GM12872 (cell line): Measurements from ENCODE around the gene PIP5K1C.

Source experiments
- CTCF ChIP-seq: IDR thresholded peaks from 3 replicates; pipeline ENCODE4 v1.5.1; 2011; ENCODE audit warnings: low read depth, mild to moderate bottlenecking, low read length, moderate library complexity; ENCODE audit not compliant: insufficient read depth

The PIP5K1C gene

GRCh38 chr19:3695986-3696659, 4.1 kb downstream of the PIP5K1C start:
- no peak for TF ChIP-seq CTCF

- no peak for TF ChIP-seq CTCF
These were observed 5.0 kb downstream of the PIP5K1C start for GRCh38 chr19:3695124-3695733.

GRCh38 chr19:3694361-3695123, 5.7 kb downstream of the PIP5K1C start:
- TF ChIP-seq CTCF, result no peak

GRCh38 chr19:3693025-3693925, 7.0 kb downstream of the PIP5K1C start:
- no peak for TF ChIP-seq CTCF

- peak; percentile 85 for TF ChIP-seq CTCF
These were observed 7.9 kb downstream of the PIP5K1C start for GRCh38 chr19:3692141-3693024.

- no peak for TF ChIP-seq CTCF
These were observed 8.5 kb downstream of the PIP5K1C start for GRCh38 chr19:3691726-3692125.
